NCI-H345 treated with DMSO at 0.1 percent for 48 hours (cell line): ENCODE data around the gene PRH2.

Experiments
- DNase-seq: peaks from one replicate; lab custom pipeline; 2025; ENCODE audit not compliant: unreplicated experiment; lab: John Stamatoyannopoulos, UW

Gene PRH2

GRCh38 chr12:10959804-10960203 is 30.8 kb downstream of the PRH2 start:
- DNase-seq = no peak

DNA sequence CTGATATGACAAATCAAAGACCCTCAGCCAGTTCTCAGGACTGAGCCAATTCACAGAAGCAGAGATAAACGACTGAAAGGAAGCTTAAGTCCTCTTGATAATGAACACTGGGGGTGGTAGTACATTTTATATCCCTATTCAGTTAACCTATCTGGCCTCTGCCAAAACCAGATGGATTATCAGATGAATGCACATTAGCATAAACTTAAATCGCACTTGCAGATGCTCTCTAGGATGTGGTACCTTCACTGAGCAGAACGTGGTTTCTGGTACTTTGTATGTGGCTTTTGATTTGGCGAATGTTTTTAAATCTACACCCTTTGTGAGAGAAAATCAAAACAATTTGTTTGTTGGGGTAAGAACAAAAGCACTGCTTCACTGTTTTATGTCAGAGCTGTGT is 31.2 kb downstream of the PRH2 start:
- DNase-seq = no peak

DNA sequence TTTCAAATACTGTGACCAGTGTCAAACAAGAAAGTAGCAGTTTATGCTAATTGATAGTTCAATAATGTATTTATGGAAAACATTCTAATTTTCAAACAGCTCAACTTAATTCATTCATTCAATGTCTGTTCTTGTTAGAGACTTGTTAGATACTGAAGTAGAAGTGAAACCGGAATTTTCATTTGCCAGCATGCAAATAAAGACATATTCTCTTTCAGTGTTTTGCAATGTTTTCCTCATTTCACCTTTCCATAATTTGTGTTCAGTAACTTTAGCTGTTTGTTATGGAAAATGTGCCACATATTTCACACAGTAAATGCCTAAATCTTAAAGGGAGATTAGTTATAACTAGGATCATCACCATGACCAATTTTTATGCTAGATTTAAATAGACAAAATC is 36.4 kb downstream of the PRH2 start:
- DNase-seq = no peak

GRCh38 chr12:10966314-10966713 is 37.3 kb downstream of the PRH2 start:
- DNase-seq = no peak

DNA sequence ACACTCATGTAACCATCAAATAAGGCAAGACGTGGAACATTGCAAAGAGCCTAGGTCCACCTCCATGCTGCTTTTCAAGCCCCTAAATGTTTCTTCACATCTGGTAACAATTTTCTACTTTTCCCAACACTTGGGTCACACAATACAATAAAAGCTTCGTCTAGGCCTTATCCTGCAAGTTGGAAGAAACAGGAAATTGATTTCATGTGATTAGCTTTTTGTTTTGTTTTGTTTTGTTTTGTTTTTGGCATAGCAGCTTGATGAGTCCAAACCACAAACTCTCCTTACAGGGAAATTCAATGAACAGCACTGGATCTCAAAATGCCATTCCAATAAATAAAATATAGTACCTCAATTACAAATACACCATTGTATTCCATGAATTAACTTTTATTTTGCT is 38.4 kb downstream of the PRH2 start:
- DNase-seq = no peak

GRCh38 chr12:10968765-10969456 is 39.9 kb downstream of the PRH2 start:
- DNase-seq = no peak

- no peak for DNase-seq
Measured at GRCh38 chr12:10974965-10975364, 45.9 kb downstream of the PRH2 start.

GRCh38 chr12:10982244-10982643 is 53.2 kb downstream of the PRH2 start:
- DNase-seq = no peak
